ENCODE measurements around the gene LARP1B. TPM values are rescaled to one million over a fixed set of nuclear protein-coding genes. Genes with fewer than 3 reads are reported as not detected.

LARP1B gene
- total and polyA plus RNA-seq, 2 of the 8 experiments (the other 6 are each of a cell fraction or from before 2014, with no cell fraction given): 10.6 to 47.0 TPM

DNA sequence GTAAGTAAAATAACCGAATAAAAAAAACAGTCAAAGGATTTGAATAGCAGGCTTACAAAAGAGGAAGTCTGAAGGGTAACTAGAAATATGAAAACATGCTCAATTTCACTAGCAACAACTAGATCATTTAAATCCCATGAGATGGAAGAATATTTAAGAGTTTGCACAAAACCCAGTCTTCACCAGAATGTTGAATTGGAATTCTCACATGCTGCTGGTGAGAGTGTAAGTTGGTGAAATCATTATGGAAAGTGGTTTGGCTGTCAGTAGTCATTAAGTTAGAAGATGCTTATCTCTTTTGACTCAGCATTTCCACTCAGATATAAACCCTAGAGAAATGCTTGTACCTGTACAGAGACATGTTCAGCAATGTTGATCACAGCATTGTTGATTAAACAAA is 116.4 kb downstream of the LARP1B start:
- Histone ChIP-seq H3K27me3 (replicated peaks in 1 of 4; ENCODE audit: control insufficient read depth in 3 of 4, extremely low read depth in 1 of 4, insufficient read depth in 3 of 4, low read length in 3 of 4) (no peaks in the 10 kb centered on the region), H2BK5ac (ENCODE audit: low read depth, low read length) (no peak overlapping the region), H3K36me3 (ENCODE audit: control insufficient read depth in 2 of 4, insufficient read depth in 4 of 4, low read length in 3 of 4) (peaks cover 0 to 5% (median 0%) of the 10 kb centered on the region in 4 experiments; a peak in 2 of 8 replicates), H3K79me1 (ENCODE audit: low read depth, low read length) (no peaks in the 10 kb centered on the region), H4K91ac (replicated peaks; ENCODE audit: insufficient read length, low read length) (no peak overlapping the region), H3K23me2 (ENCODE audit: low read depth, low read length) (no peaks in the 10 kb centered on the region; the same call in 1 of the 2 replicates), H3K56ac (replicated peaks; ENCODE audit: insufficient read length, low read depth, low read length) (no peak overlapping the region), H4K5ac (ENCODE audit: insufficient read length, low read depth, low read length) (no peak overlapping the region), H3K23ac (ENCODE audit: insufficient read length) (no peak overlapping the region), H3K4ac (replicated peaks; ENCODE audit: insufficient read length, low read depth, low read length) (no peak overlapping the region), H2BK15ac (ENCODE audit: low read length) (no peak overlapping the region), H4K20me1 (replicated peaks in 1 of 2; ENCODE audit: control insufficient read depth in 1 of 2, insufficient read depth in 2 of 2, low read length in 2 of 2) (no peaks in the 10 kb centered on the region), H3K9me3 (ENCODE audit: insufficient read depth in 2 of 2, low read depth in 1 of 2, low read length in 1 of 2) (no peaks in the 10 kb centered on the region), H3K14ac (ENCODE audit: insufficient read length) (no peak overlapping the region), H3K4me3 (ENCODE audit: extremely low read depth in 1 of 4, insufficient read depth in 2 of 4, low read depth in 3 of 4, low read length in 4 of 4) (no peak overlapping the region), H2BK12ac (ENCODE audit: low read depth, low read length) (no peak overlapping the region), H4K8ac (ENCODE audit: extremely low read depth, insufficient read depth, low read length) (no peak overlapping the region), H3K4me1 (replicated peaks in 1 of 4; ENCODE audit: control insufficient read depth in 3 of 4, insufficient read depth in 4 of 4, low read length in 3 of 4) (no peaks in the 10 kb centered on the region), H3K18ac (ENCODE audit: extremely low read depth, low read length) (no peak overlapping the region), H3K4me2 (ENCODE audit: insufficient read depth in 1 of 2, low read depth in 2 of 2, low read length in 2 of 2) (no peak overlapping the region), H2BK120ac (replicated peaks; ENCODE audit: low read depth, low read length) (no peak overlapping the region), H2AK5ac (ENCODE audit: low read depth, low read length) (no peak overlapping the region), H3K9ac (replicated peaks in 1 of 4; ENCODE audit: extremely low read depth in 1 of 4, low read depth in 3 of 4, low read length in 3 of 4) (no peak overlapping the region), H3K27ac (ENCODE audit: low read depth, low read length) (no peak overlapping the region), H2AFZ (ENCODE audit: low read length) (no peak overlapping the region), H3K79me2 (ENCODE audit: control insufficient read depth in 1 of 2, insufficient read depth in 2 of 2, low read length in 2 of 2) (no peaks in the 10 kb centered on the region), H2BK20ac (ENCODE audit: low read length) (no peak overlapping the region)
- whole genome bisulfite sequencing, 2 experiments (ENCODE audit: extremely low coverage in 1 of 2, insufficient coverage in 1 of 2, insufficient read length in 1 of 2, insufficient replicate concordance in 2 of 2, low coverage in 1 of 2, low lambda C conversion rate in 2 of 2, missing lambda C conversion rate in 1 of 2): 89% methylated on average over 1 of the region's 1 CpG; no CpG with 5 or more reads in 1 of the 2 experiments
- FAIRE-seq: no peak
- CTCF ChIA-PET (ENCODE audit: partially characterized antibody): interaction anchor here (1.0 to 1.4 kb wide), 2 partner anchors 15 to 97 kb away, joined by 3 to 4 read pairs; no protein-coding TSS in a partner anchor
- TF ChIP-seq KDM1A (IDR thresholded peaks at IDR 0.05; ENCODE audit: borderline replicate concordance, low read length) (no peak), KDM5A (IDR thresholded peaks at IDR 0.05; ENCODE audit: low read length) (no peak), NRF1 (IDR thresholded peaks at IDR 0.05; ENCODE audit: low read depth, low read length) (no peak), PHF8 (conservative IDR thresholded peaks at IDR 0.05; ENCODE audit: low read depth, low read length) (no peak)
- no peak for DNase-seq (ENCODE audit: low read depth in 1 of 2, low spot score in 2 of 2)
- POLR2A ChIA-PET (ENCODE audit: partially characterized antibody): interaction anchor here (0.6 kb wide), 1 partner anchor 16 kb away, joined by 3 read pairs; no protein-coding TSS in a partner anchor

Data from H1 (cell line).